CD1c-positive myeloid dendritic cell (primary cell): ENCODE data around the gene MISP3.

Experiments used
- DNase-seq: peaks from one replicate; pipeline ENCODE4 v3.0.0-alpha.2; 2016; ENCODE audit errors: extremely low spot score

Gene MISP3

GRCh38 chr19:14080887-14081796 lies 8.6 kb downstream of the MISP3 start:
- DNase-seq, result peak; percentile 100

DNA sequence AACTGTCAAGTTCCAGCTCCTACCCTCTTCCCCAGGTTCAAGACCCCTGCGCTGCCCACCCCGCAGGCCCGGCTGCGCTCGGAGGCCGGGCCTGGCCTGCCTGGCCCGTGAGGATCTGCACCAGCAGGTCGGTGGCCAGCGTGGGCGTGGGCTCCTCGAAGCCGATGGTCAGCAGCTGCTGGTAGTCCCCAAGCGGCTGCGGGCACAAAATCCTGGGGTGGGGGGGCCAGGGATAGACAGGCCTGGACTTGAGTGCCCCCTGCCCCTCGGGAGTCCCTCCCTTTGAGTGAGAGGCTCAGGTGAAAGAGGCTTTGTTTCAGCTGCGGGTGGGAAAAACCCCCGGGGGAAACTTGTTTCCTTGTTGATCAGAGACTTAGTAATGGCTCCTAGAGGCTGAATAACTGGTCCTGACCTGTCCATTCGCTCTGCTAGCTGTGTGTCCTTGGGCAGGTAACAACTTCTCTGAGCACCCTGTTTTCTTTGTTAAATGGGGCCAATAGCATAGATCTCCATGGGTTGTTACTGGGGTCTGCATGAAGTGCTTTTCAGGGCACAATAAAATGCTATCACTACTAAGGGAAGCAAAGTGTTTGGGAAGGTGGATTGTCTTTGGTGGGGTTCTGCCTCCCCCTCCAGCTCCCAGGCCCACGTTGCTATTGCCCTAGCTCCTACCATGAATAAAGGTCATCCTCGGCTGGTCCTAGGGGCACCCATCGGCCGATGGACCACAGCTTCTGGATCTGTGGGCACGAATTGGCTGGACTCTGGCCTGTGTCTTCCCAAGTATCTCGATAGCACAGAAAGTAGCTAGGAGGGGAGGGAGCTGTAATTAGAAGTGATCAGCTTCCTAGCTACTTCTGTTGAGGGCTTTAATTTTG lies 9.4 kb downstream of the MISP3 start:
- DNase-seq, result peak; percentile 58

- DNase-seq, result no peak
Observed at GRCh38 chr19:14082675-14082960, 10.0 kb downstream of the MISP3 start.

DNA sequence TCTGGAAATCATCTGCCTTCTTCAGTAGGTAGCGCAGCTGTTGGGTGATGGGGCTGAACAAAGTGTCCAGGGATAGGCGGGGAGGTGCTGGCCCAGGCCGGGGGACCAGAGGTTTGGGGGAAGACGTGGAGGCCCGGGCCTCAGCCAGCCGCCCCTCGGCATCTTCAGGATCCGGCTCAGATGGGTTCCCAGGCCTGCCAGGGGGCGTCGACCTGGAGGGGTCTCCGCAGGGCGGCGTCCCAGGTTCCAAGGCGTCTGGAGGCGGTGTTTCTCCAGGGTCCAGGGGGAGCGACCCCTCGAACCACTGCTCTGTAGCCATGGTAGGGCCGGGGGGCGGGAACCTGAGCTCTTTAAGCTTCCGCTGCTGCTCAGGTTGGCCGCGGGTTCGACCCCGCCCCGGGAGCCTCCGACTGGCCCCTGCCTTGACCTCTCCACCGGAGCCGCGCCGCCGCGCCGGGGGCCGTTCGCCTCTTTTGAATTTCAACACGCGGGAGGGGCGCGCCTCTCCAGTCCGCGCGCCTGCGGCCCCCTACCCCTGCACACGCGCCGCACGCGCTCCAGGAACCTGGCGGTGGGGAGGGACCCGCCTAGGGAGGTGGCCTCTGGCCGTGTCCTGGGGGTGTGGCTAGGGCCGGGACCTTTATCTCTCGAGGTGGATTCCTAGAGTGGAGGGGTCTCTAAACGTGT lies 12.9 kb downstream of the MISP3 start, which contains the start of gene C19orf67:
TSS of gene C19orf67 (minus strand) at position 475 of the 687 bp plus-strand sequence. CDS start at position 319, 156 bp downstream.
- no peak for DNase-seq

GRCh38 chr19:14086098-14086497 lies 13.5 kb downstream of the MISP3 start:
- no peak for DNase-seq

GRCh38 chr19:14088634-14089411 lies 16.2 kb downstream of the MISP3 start:
- DNase-seq, result no peak

GRCh38 chr19:14089412-14089661 lies 16.8 kb downstream of the MISP3 start:
- no peak for DNase-seq

DNA sequence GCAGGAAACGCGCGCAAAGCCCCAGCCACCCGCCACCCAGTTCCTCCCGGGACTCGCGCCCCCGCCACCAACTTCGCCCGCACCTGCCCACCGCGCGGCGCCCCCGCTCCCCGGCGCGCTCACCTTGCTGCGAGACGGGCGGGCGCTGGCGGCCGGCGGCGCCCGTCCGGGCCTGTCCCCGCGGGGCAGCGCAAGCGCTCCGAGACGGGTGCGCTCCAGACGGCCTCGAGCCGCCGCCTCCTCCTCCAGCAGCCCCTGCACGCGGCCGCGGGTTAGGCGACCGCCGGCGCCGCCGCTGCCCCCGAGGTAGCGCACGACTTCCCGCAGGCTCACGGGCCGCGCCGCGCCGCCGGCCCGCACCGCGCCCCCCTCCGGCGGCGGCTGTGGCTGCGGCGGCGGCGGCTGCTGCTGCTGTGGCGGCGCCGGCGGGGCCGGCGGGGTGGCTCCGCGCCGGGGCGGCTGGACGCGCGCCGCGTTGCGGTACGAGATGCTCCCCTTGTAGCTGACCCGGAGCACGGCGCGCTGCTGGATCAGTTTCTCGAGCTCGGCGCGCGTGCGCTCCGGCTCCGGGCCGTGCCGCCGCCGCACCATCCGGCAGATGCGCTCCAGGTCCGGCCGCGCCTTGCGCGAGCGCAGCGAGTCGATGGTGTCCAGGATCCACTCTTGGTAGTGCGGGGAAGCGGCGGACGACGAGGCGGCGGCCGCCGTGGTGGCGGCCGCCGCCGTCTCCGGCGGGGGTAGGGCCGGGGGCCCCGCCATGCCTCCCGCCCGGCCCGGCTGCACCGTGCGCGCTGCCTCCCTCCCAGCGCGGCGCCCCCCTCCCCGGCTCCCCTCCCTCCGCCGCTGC lies 17.3 kb downstream of the MISP3 start:
- peak; percentile 67 for DNase-seq

GRCh38 chr19:14090509-14091080 lies 18.0 kb downstream of the MISP3 start, which contains the start of gene SAMD1:
TSS of gene SAMD1 (minus strand) at chr19:14090751.
- peak; percentile 80 for DNase-seq

DNA sequence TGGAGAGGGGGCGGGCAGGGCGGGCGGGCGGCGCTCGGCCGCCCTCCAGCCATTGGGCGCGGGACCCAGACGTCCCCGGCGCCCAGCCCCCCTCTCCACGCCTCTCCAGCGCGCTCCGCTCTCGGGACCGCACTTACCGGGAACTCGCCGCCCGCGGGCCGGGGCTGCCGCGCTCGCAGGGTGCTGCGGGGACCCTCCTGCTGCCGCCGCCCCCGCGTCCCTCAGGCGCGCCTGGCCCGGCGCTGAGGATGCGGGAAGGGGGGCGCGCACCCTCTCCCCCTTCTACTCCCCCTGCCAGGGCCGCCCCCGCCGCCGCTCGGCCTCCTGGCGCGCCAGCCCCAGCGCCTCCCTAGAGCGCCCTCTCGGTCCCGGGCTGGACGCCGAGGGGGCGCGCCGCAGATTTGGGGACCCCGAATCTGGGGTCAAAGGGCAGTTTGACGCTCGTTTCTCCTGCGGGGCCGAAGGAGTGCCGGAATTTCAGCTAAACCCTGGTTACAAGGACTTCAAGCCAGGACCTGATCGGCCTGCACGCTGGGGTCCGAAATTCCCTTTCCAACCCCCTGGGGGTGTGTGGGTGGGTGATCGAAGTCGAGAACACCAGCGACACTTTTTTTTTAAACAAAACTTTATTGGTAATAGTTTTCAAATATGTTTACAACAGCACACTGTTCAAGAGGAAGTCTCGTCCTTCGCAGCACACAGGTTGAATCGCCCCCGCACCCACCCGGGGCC lies 18.7 kb downstream of the MISP3 start:
- peak; percentile 87 for DNase-seq

DNA sequence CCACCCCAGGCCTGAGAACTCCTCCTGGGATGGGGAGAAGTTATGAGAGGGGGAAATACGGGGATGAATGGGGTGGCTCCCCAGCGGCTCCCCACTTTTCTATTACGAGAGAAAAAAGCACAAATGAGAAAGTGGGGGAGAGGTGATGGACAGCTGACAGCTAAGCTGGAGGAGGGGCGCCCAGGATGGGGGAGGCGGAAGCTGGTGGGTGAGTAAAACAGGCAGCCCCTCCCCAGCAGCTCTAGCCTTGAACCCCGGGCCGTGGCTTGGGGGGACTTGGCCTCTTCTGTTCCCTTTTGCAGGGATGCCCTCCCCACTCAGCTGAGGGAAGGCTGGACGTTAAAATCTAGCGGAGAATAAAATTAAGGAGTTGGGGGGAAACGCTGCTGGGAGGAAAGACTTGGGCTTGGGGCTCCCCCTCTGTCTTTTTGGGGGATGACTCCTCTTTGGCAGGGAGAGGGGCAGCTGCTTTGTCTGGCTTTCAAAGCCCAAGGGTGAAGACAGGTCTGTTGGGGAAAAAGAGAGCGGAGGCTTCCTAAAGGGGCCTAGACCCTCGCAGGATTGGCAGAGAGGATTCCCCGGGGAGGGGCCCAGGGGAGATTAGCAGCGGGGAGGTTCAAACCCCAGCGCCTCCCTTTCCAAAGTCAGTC lies 19.4 kb downstream of the MISP3 start:
- no peak for DNase-seq

GRCh38 chr19:14093117-14093823 lies 20.7 kb downstream of the MISP3 start:
- DNase-seq, result no peak

DNA sequence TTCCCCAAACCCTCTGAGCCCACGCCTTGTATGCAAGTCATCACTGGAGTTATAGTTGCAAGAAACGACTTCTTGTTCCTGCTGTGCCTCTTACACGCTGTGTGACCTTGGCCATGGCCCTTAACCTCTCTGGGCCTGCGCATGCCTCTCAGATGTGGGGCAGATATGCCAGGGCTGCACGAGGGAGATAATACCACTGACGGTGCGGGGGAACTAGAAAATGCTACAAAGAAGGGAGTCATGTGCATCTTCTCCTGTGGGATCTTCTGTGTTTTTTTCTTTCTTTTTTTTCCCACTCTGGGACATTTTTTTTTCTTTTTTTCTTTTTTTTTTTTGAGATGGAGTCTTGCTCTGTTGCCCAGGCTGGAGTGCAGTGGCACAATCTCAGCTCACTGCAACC lies 22.3 kb downstream of the MISP3 start:
- DNase-seq, result no peak

- no peak for DNase-seq
Observed at GRCh38 chr19:14096272-14096992, 23.8 kb downstream of the MISP3 start.

DNA sequence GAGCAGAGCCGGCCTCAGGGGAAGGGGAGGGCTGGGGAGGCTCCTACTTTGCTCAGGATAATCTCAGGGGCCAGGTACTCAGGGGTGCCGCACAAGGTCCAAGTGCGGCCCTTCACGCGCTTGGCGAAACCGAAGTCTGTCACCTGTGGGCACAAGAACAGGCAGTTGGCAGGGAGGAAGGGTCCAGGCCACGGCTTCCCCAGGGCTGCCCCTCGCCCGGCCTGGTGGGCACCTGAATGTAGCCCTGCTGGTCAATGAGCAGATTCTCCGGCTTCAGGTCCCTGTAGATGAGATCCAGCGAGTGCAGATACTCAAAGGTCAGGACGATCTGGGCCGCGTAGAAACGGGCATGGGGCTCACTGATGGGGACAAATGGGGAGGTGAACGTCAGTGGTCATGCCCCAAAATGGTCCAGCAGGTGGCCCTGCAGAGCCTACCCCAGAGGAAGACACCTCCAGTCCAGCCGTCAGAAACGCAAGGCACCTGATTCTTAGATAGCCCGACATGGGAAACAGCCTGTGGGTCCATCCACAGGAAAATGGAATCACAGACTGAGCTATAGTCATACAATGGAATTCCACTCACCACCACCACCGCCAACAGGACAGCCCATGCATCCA lies 25.1 kb downstream of the MISP3 start:
- DNase-seq, result no peak

DNA sequence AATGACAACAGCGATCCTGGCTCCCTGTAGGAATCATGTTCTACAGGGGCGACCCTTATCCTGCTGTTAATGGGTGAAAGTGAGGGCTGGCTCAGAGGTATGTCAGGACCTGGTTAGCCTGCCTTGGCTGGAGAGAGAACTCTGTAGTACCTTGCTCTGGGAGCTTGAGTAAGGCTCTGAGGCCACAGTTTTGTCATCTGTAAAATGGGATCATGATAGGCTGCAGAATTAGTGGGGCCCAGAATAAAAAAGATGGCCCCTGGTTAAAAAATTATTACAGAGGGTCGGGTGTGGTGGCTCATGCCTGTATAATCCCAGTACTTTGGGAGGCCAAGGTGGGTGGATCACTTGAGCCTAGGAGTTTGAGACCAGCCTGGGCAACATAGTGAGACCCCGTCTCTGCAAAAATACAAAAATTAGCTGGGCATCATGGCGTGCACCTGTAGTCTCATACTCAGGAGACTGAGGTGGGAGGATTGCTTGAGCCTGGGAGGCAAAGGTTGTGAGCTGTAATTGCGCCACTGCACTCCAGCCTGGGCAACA lies 28.5 kb downstream of the MISP3 start:
- no peak for DNase-seq

GRCh38 chr19:14102102-14102696 lies 29.6 kb downstream of the MISP3 start:
- no peak for DNase-seq
